ENCODE results near the gene PATJ.
"Not testable (repeated sequence)": the region's sequence is repeated elsewhere in the genome, so short reads cannot be mapped to it uniquely, and the experiment has no call there.

PATJ gene

GRCh38 chr1:61951731-61952580 is 209.7 kb downstream of the PATJ start:
- DNase-seq: no peak

- DNase-seq: no peak
Observed at GRCh38 chr1:61952675-61953074, 210.4 kb downstream of the PATJ start.

- no peak for DNase-seq
Observed at GRCh38 chr1:61953076-61953789, 211.0 kb downstream of the PATJ start.

GRCh38 chr1:61953790-61954150 is 211.5 kb downstream of the PATJ start:
- no peak for DNase-seq

- no peak for DNase-seq
Observed at GRCh38 chr1:61955261-61955660, 213.0 kb downstream of the PATJ start.

GRCh38 chr1:61956016-61956645 is 213.9 kb downstream of the PATJ start:
- DNase-seq: no peak

- DNase-seq: no peak
Observed at GRCh38 chr1:61956784-61957183, 214.5 kb downstream of the PATJ start.

- no peak for DNase-seq
Observed at GRCh38 chr1:61961009-61961408, 218.7 kb downstream of the PATJ start.

- no peak for DNase-seq
Observed at GRCh38 chr1:61962631-61963030, 220.4 kb downstream of the PATJ start.

GRCh38 chr1:61966450-61967225 is 224.4 kb downstream of the PATJ start:
- DNase-seq: not testable (repeated sequence)

- no peak for DNase-seq
Observed at GRCh38 chr1:61967750-61968149, 225.5 kb downstream of the PATJ start.

- DNase-seq: no peak
Observed at GRCh38 chr1:61968869-61969268, 226.6 kb downstream of the PATJ start.

- DNase-seq: no peak
Observed at GRCh38 chr1:61973100-61973837, 231.0 kb downstream of the PATJ start.

GRCh38 chr1:61975638-61976037 is 233.4 kb downstream of the PATJ start:
- DNase-seq: no peak

GRCh38 chr1:61976566-61976965 is 234.3 kb downstream of the PATJ start:
- DNase-seq: no peak

GRCh38 chr1:61978796-61979195 is 236.5 kb downstream of the PATJ start:
- DNase-seq: no peak

GRCh38 chr1:61979729-61980128 is 237.4 kb downstream of the PATJ start:
- DNase-seq: no peak

GRCh38 chr1:61980561-61980960 is 238.3 kb downstream of the PATJ start:
- DNase-seq: no peak

GRCh38 chr1:61981870-61982660 is 239.8 kb downstream of the PATJ start:
- no peak for DNase-seq

- no peak for DNase-seq
Observed at GRCh38 chr1:61983236-61983635, 241.0 kb downstream of the PATJ start.

- no peak for DNase-seq
Observed at GRCh38 chr1:61992257-61992656, 250.0 kb downstream of the PATJ start.
